HG02943 (cell line): ENCODE data around the gene GRIK3.

Experiments
- ATAC-seq: cut with Tn5 transposase; IDR thresholded peaks from one replicate; pipeline ENCODE4 v1.9.1; 2021; ENCODE audit warnings: mild to moderate bottlenecking, low read depth, moderate library complexity; ENCODE audit not compliant: unreplicated experiment

The GRIK3 gene

GRCh38 chr1:36884029-36884701, 150.2 kb downstream of the GRIK3 start:
- no peak for ATAC-seq

- ATAC-seq = no peak
These were observed 150.9 kb downstream of the GRIK3 start for GRCh38 chr1:36883315-36883949.

- ATAC-seq = no peak
These were observed 151.6 kb downstream of the GRIK3 start for GRCh38 chr1:36882536-36883285.

- ATAC-seq = no peak
These were observed 152.8 kb downstream of the GRIK3 start for GRCh38 chr1:36881541-36881940.

GRCh38 chr1:36881068-36881405, 153.3 kb downstream of the GRIK3 start:
- ATAC-seq = no peak

- ATAC-seq = no peak
These were observed 153.9 kb downstream of the GRIK3 start for GRCh38 chr1:36880155-36881067.

GRCh38 chr1:36879613-36880012, 154.7 kb downstream of the GRIK3 start:
- ATAC-seq = no peak

GRCh38 chr1:36876990-36877389, 157.3 kb downstream of the GRIK3 start:
- no peak for ATAC-seq

- ATAC-seq = no peak
These were observed 159.8 kb downstream of the GRIK3 start for GRCh38 chr1:36874271-36875060.

- ATAC-seq = no peak
These were observed 161.5 kb downstream of the GRIK3 start for GRCh38 chr1:36872858-36873257.

GRCh38 chr1:36872126-36872754, 162.1 kb downstream of the GRIK3 start:
- no peak for ATAC-seq

GRCh38 chr1:36871146-36871971, 163.0 kb downstream of the GRIK3 start:
- no peak for ATAC-seq

GRCh38 chr1:36869826-36870225, 164.5 kb downstream of the GRIK3 start:
- ATAC-seq = no peak

- ATAC-seq = no peak
These were observed 165.3 kb downstream of the GRIK3 start for GRCh38 chr1:36869054-36869453.

GRCh38 chr1:36867575-36867974, 166.7 kb downstream of the GRIK3 start:
- no peak for ATAC-seq

- ATAC-seq = no peak
These were observed 168.0 kb downstream of the GRIK3 start for GRCh38 chr1:36866169-36866814.

- ATAC-seq = no peak
These were observed 168.8 kb downstream of the GRIK3 start for GRCh38 chr1:36865602-36865900.

GRCh38 chr1:36864823-36865601, 169.3 kb downstream of the GRIK3 start:
- ATAC-seq = no peak
